Measurements from ENCODE around the gene TMEM138.

DNA sequence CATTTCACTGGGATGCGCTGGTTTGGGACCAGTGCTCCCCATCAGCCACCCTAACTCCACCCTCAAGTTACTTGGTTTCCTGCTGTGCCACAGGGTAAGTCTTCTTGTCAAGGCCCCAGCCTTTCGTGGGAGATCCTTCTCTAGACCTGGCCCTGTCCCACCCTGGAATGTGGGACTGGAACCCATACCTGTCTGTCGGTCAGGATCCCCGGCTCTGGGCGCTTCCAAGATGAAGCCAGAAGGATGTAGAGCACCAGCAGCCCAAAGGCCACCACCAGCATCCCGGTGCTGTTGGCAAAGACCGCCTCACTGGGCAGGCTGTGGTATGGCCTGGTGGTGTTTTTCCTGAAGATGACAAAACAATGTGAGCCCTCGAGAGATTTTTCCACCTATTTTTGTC is 11.4 kb upstream of the TMEM138 start:
- TF ChIP-seq YY1 (IDR thresholded peaks at IDR 0.05; ENCODE audit: insufficient read depth, insufficient read length) (no peak), ZNF274 (IDR thresholded peaks at IDR 0.05; ENCODE audit: low read depth, low read length) (no peak)

Data from NT2/D1 (cell line).